Right renal cortex interstitium (tissue), 3 donors: ENCODE data around the gene ITGB3. TPM values are rescaled to one million over a fixed set of nuclear protein-coding genes. Genes with fewer than 3 reads are reported as not detected.

Experiments used
- DNase-seq, 3 donors: peaks; one replicate each; pipeline ENCODE4 v3.0.0-alpha.2; 2013; ENCODE audit warnings: low read depth in 3 of 3, low spot score in 2 of 3
- polyA plus RNA-seq, 3 donors: library from polyadenylated mRNA; unstranded; fragments of 120-200 nt; gene quantifications; one replicate each; pipeline ENCODE4 v1.2.1, GENCODE V29; 2013; ENCODE audit not compliant: insufficient read length in 3 of 3

Gene ITGB3
- polyA plus RNA-seq, 3 donors = 19.0 to 20.8 (median 20.7) TPM

DNA sequence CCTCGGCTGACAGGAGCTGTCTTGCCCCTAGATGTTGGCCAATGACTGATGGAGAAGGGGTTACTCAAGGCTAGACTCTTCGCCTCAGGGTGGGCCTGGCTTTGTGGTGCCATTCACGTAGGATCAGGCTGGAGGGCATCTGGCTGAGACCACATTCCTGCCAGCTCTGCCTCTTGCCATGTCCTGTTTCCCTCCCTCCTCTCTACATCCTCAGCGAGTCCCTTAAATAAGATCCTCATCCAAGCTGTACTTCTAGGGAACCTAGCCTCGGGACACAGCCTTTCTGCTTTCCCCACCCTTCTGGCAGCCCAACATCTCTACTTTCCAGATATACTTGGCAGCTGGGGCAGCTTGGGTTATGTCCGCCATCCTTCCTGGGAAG is 42.2 kb downstream of the ITGB3 start:
- no peak for DNase-seq

DNA sequence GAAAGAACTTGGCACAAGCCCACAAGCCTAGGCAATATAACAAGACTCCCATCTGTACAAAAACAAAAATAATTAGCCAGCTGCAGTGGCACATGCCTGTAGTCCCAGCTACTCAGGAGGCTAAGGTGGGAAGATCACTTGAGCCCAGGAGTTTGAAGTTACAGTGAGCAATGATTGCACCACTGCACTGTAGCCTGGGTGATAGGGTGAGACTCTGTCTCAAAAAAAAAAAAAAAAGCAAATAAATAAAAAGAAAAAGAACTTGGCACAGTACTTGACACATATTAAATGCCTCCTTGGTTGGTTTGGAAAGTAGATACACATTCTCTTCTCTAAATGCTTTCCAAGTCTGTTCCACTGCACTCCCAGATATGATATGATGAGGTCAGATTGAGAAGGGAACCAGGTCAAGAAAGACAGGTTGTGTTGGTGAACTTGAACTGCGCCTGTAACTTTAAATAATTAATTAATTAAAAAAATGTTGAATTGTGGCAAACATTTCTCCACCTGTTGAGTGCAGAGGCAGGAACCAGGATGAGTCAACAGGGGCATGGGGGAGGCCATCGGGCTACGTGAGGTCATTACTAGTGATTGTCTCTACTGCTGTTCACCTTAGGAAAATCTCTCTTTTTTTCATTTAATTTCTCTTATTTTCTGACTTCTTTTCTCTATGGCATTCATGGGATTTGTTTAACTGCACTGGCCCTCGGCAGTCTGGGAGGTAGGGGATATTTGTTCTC is 44.2 kb downstream of the ITGB3 start:
- DNase-seq = no peak

DNA sequence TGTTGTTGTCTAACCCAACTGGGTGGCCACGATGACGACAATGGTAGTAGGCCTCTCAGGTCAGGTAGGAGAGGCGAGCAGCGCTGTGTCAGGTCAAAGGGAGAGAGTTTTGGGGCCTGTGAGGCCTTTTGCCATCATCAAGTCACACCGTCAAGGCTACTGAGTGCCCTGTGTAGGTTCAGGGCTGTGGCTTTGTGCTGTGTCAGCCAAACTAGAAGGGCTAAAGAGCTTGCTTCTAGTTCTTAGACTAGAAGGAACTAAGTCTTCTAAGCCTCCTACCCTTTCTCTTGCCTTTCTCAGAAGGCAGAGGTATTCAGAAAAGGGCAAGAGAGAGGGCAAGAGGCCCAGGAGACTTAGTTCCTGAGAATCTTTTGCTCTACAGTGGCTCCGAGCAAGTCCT is 45.1 kb downstream of the ITGB3 start:
- DNase-seq = no peak

DNA sequence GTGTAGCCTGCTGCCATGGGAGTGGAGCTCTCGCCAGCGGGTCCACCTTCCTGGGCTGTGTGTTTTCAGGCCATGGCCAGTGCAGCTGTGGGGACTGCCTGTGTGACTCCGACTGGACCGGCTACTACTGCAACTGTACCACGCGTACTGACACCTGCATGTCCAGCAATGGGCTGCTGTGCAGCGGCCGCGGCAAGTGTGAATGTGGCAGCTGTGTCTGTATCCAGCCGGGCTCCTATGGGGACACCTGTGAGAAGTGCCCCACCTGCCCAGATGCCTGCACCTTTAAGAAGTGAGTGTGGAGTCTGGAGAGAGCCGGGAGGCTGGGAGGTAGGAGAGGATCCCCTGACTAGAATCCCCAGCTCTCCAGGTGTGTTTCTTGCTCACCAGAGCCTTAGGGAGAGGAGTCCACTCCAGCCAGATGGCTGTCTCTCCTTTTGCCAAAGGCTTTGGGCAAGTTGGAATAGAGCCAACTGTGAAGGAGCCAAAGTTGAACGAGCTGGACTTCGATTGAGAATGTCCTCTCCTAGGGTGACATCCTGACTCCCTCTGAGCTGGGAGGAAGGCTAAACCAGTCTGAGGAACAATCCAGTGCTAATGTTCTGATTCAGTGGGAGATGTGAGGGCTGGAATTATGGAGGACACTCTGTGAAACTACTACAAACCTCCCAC is 45.7 kb downstream of the ITGB3 start:
- no peak for DNase-seq

DNA sequence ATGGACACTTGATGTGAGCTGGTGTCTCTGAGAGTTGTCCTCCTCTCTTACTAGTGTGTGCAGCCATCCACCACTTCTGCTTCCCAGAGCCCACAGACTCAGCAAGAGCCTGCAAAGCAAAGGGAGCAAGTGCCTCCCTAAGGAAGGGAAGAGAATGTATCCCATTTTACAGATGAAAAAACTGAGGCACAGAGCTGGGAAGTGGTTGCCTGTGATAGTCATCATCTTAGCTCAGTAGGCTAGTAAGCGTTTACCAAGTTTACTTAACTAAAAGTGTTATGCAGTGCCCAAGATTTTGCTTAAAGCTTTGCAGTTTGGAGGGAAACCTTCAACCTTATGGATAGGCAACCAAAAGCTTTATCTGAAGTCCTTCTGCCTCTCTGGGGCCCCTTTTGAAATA is 47.1 kb downstream of the ITGB3 start:
- no peak for DNase-seq

DNA sequence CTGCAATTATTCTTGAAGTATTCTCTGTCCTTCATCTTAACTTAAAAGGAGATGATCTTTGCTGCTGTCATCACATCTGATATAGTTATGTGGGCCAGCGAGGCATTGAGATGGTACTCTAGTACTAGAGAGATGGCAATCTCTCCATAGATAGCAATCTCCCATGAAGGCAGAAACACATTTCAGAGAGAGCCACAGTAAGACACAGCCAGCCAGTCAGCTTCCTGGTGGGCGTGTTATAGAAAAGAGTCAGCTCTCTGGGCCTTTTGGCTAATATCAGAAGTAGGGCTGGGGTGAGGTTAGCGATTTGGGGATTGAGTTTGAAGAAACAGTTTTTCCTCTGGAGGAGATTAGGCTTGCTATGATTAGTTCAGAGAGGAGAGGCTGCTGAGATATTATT is 47.5 kb downstream of the ITGB3 start:
- DNase-seq = no peak

DNA sequence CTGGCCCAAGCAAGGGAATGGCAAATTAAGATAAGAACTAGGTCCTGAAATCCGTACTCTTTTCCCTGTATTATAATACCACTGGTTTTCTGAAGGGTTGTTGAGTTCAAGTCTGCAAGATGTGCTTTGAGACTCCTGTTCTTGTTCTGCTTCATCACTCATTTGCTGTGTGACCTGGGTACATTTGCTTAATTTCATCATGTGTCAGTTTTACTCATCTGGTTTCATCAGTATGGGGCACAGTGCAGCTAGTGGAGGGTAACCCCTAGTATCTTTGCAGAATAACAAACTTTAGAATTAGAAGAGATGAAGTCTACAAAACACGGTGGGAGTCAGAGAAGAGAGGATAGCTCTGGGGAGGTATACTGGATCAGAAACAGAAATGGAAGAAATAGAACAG is 48.2 kb downstream of the ITGB3 start:
- no peak for DNase-seq

DNA sequence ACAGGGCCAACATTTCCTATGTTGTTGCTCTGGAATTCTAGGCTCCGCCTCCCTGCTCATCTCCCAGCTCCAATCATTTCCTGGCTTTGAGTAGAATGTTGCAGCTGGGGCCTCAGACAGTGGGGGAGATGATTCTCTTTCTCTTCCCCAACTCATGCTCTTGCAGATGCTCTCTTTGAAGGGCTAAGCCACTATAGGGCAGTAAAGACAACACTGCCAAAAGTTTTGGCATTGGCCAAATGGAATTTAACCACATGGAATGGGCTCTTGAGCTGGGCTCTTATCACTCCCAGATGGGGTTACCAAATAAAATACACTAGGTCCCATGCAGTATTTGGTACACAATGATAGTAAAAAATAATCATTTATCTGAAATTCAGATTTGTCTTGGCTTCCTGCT is 50.6 kb downstream of the ITGB3 start:
- DNase-seq = no peak

DNA sequence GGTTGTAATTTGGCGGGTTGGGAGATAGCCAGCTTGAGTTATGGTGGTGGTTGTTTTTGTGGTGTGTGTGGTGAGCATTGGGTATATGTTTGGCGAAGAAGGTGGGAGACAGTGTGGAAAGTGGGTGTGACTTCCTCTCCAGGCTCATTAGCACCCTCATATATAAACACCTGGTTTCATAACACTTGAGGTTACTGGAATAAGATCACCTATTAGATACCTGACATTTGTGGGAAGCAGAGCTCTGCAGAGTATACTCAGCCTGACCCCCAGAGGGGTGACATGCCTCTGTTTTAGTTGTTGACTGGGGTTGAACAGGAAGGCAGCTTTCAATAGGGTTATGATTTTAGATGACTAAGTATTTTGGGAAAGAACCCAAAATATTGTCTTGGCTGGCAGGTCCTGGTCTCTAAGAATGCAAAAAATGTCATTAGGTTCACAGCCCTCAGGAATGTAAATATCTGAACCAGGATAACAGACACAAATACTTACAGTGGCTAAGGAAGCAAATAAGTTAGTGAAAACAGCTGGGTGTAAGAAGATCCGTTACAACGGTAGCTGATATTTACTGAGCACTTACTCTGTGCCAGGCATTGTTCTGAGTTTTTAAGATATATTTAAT is 51.8 kb downstream of the ITGB3 start:
- DNase-seq = no peak

DNA sequence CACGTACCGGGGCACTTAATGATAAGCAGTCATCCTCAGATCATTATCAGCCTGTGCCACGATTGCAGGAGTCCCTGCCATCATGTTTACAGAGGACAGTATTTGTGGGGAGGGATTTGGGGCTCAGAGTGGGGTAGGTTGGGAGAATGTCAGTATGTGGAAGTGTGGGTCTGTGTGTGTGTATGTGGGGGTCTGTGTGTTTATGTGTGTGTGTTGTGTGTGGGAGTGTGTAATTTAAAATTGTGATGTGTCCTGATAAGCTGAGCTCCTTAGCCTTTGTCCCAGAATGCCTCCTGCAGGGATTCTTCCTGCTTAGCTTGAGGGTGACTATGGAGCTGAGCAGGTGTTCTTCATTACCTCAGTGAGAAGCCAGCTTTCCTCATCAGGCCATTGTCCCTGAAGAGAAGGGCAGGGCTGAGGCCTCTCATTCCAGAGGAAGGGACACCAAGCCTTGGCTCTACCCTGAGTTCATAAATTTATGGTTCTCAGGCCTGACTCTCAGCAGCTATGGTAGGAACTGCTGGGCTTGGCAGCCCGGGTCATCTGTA is 56.6 kb downstream of the ITGB3 start:
- no peak for DNase-seq

DNA sequence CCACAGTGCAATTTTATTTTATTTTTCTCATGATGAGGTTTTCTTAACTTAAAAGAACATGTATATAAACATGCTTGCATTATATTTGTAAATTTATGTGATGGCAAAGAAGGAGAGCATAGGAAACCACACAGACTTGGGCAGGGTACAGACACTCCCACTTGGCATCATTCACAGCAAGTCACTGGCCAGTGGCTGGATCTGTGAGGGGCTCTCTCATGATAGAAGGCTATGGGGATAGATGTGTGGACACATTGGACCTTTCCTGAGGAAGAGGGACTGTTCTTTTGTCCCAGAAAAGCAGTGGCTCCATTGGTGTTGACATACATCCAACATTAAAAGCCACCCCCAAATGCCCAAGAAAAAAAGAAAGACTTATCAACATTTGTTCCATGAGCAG is 57.8 kb downstream of the ITGB3 start:
- no peak for DNase-seq

DNA sequence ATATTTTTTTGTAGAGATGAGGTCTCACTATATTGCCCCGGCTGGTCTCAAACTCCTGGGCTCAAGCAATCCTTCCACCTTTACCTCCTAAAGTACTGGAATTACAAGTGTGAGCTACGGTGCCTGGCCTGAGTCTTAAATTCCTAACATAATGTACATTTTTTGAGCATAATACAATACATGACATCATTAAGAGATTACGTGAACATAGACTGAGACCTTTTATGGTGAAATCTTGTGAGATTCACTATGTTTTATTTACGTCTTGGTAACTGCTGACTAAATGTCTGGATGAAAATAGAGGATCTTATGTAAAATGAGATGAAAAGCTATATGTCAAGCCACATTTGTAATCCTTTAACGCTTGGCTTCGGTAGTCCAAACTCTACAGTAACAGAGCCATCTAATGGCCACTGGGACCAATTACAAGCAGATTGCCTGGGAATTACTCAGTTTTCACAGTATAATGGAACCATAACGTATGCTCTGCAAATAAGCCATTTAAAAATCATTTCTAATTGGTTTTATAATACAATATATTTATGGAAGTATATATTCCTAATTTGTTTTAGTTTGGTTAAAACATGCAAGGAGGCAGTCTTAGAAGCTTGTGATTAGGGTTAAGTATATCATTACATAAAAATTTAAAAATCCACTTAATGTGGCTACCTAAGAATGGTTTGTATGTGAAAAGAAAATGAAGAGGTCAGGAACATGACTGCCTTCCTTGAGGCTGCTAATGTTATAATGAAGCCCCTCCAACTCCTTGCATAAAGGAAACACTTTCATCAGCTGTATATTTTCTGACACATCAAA is 62.0 kb downstream of the ITGB3 start:
- DNase-seq = peak; percentile 37 to 47 (median 45)

DNA sequence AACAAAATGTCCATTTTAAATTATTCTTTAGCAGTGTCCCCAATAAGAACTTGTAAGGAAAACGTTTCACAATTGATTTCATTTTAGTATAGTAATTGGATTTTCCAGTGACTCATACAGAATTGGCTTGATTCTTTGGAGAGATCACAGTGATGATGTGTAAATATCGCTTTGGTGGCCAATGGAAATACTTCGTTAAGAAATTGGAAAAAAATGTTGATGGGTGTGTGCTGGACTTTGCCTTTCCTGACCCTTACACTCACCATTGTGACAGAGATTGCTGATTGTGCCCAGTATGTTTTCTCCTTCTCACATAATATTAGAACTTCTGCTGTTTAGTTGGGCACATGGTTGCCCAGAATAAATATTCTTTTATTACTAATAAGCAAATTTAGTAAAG is 62.7 kb downstream of the ITGB3 start:
- no peak for DNase-seq

DNA sequence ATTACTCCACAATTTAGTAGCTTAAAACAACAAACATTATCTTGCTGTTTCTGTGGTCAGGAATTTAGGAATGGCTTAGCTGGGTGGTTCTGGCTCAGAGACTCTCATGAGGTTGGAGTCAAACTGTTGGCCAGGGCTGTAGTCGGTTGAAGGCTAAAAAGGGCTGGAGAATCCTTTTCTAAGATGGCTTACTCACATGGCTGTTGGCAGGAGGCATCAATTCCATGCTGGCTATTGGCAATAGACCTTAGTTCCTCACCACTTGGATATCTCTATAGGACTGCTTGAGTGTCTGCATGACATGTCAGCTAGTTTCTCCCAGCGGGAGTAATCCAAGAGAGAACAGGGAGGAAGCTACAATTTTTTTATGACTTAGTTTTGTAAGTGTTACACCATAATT is 63.5 kb downstream of the ITGB3 start:
- no peak for DNase-seq

DNA sequence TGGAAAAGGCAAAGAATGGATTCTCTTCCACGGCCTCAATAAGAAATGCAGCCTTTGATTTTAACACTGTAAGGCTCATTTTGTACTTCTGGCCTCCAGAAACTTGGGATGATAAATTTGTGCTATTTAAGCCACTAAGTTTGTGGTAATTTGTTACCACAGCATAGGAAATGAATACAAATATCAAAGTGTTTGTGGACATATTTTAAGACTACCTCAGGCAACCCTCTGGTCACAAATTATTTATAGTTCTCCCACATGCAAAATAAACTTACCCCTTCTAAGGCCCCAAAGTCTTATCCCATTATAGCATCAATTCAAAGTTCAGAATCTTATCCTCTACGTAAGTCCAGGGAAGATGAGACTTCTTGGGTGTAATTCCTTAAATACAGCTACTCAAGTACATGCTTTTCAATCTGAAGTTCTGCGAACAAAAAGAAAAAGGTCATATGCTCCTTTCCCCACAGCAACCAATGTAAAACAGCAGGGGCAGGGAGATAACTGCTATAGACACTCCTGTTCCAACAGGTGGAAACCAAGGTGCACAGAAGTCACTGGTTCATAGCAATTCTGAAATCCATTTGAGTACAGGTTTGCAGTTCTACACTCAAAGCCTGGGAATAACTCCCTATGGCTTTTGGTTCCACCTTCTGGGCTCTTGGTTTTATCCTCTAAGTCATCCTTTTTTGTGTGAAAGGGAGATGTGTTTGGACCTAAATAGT is 64.7 kb downstream of the ITGB3 start:
- no peak for DNase-seq

DNA sequence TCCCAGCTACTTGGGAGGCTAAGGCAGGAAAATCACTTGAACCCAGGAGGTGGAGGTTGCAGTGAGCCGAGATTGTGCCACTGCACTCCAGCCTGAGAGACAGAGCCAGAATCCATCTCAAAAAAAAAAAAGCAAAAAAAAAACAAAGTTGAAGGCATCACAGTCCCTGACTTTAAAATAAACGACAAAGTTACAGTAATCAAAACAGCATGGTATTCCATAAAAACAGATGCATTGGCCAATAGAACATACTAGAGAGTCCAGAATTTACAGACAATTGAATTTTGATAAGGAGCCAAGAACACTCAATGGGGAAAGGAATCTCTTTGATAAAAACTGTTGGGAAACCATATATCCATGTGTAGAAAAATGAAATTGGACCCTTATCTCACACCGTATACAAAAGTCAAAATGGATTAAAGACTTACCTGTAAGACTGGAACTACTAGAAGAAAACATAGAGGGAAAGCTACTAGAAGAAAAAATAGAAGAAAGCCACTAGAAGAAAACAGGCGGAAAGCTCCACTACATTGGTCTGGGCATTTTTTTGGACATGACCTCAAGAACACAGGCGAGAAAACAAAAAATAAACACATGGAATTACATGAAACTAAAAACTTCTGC is 67.4 kb downstream of the ITGB3 start:
- no peak for DNase-seq

DNA sequence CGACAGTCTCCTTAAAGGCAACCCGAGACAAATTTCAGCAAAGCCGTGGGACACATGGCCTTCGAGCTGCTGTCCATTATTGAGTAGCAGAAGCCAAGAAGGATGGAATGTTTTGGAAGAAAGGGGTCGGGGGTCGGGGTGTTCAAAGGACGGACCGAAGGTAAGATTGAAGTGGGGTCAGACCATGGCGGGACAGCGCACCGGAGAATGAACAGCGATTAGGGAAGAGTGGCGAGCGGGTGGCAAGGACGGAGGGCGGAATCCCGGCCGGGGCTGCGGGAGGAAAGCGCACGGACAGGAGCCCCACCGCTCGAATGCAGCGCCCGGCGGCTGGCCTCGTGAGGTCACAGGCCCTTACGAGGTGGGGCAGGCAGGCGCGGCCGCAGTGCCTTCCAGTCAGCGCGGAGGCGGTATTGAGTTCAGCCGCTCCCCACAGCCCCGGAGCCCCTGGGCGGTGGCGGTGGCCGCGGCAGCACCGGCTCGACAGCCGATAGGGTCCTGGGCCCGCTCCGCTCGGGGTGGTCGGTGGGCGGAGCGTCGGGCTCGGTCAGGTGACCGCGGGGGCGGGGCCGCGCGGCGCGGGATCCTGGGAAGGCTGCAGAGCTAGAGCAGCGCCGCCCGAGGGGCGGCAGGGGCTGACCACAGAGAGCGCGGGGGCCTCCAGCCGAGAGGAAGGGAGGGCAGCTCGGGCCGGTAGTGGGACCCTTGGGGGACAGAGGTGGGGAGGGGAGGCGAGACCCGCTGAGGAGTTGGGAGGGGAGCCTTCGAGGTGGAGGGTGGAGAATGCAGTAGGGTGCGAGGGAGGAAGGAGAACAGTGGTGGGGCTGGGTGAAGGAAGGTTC is 70.0 kb downstream of the ITGB3 start, which contains the start of gene EFCAB13:
Gene EFCAB13 (plus strand): TSS at position 574 of the 842 bp plus-strand sequence. CDS start 4,399 bp downstream, outside the sequence.
- peak; percentile 36 to 71 (median 69) for DNase-seq

DNA sequence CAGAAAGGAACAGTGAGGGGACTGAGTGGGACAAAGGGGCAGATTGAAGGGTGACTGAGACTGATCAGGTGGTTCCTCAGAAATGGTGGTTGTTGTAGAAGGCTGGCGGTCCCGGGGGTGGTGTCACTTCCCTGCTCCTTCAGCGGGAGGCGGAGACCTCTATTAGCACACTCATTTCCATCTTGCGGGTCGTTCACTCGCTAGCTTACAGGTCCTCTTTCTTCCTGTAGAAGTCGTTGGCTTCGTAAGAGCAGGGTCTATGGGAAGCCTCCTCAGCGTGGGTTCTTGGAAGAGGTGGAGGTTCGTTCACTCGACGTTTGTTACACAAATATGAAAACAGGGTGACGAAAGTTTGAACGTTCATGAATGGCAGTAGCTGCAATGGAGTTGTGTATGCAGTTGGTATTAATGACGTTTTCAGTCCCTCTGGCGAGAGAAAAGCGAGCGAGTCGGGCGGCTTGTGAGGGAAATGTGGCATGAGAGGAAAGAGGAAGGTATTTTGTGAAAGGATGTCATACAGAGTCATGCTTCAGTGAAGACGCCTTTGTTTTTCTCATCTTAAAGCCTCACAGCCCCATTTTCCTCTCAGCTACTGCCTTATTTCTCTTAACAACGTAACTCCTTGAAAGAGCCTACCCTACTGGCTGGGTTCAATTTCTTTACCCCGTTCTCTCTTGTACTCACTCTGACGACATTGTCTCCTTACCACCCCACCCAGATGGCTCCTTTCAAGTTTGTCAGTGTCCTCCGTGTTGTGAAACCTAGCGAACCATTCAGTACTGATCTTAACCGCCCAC is 70.8 kb downstream of the ITGB3 start:
- DNase-seq = peak; percentile 12 to 48 (median 34)
